Omental fat pad (tissue), 4 donors: ENCODE results near the gene DOCK6. TPM values are rescaled to one million over a fixed set of nuclear protein-coding genes. Genes with fewer than 3 reads are reported as not detected.

Experiments used
- ATAC-seq: fragments of 150-250 bp; one replicate; pipeline ENCODE4 v1.9.1; 2016; ENCODE audit warnings: mild to moderate bottlenecking, moderate library complexity; ENCODE audit not compliant: low FRiP score
- DNase-seq: peaks from one replicate; pipeline ENCODE4 v3.0.0-alpha.2; 2019; ENCODE audit warnings: low spot score
- CTCF ChIP-seq, 3 donors: fragments of 450-650 bp; IDR thresholded peaks; one replicate each; pipeline ENCODE4 v1.5.1; 2016 to 2017; ENCODE audit warnings: antibody characterized with exemption in 3 of 3, mild to moderate bottlenecking in 3 of 3, moderate library complexity in 2 of 3
- total RNA-seq, 4 donors: library from RNA; depleted of rRNA; stranded (reverse); fragments of >200 nt; gene quantifications; one replicate each; pipeline ENCODE4 v1.1.0, GENCODE V29; 2016

DOCK6 gene
- total RNA-seq, 4 donors from 2014 or later: 17.1 to 109 (median 41.4) TPM

GRCh38 chr19:11234486-11235075 is 27.7 kb downstream of the DOCK6 start:
- TF ChIP-seq CTCF (IDR thresholded peaks at IDR 0.05): no peak
- ATAC-seq (no peak), DNase-seq (no peak)

GRCh38 chr19:11233073-11233472 is 29.3 kb downstream of the DOCK6 start:
- TF ChIP-seq CTCF (IDR thresholded peaks at IDR 0.05): no peak
- ATAC-seq (no peak), DNase-seq (no peak)

GRCh38 chr19:11232555-11232954 is 29.8 kb downstream of the DOCK6 start:
- DNase-seq: no peak
- ATAC-seq: no peak
- TF ChIP-seq CTCF (IDR thresholded peaks at IDR 0.05): no peak

GRCh38 chr19:11230621-11231386 is 31.5 kb downstream of the DOCK6 start:
- DNase-seq: no peak
- no peak for ATAC-seq
- no peak for TF ChIP-seq CTCF (IDR thresholded peaks at IDR 0.05)

GRCh38 chr19:11227195-11227886 is 35.0 kb downstream of the DOCK6 start:
- DNase-seq: no peak
- TF ChIP-seq CTCF (IDR thresholded peaks at IDR 0.05): no peak
- no peak for ATAC-seq

GRCh38 chr19:11226716-11227166 is 35.6 kb downstream of the DOCK6 start:
- no peak for TF ChIP-seq CTCF (IDR thresholded peaks at IDR 0.05)
- no peak for ATAC-seq
- no peak for DNase-seq
